ENCODE results near the gene NRN1L.

The NRN1L gene

DNA sequence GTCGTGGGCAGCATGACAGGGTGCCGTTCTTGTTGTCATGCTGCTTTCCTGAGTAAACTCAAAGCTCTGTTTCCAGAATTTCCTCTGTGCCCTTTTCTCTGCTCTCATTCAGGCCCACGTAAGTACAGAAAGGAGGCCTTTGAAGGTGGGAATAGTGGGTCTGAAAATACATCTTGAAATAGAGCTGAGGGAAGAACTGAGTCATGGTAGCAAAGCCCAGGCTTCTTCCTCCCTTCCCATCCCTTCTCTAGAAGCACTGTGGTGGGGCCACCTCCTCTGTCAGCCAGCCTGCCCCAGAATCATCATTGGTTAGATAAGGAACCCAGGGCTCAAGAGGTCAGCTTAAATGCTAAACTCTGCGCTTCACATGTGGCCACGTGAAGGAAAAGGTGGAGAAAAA, 37.5 kb downstream of the NRN1L start:
- DNase-seq = no peak

DNA sequence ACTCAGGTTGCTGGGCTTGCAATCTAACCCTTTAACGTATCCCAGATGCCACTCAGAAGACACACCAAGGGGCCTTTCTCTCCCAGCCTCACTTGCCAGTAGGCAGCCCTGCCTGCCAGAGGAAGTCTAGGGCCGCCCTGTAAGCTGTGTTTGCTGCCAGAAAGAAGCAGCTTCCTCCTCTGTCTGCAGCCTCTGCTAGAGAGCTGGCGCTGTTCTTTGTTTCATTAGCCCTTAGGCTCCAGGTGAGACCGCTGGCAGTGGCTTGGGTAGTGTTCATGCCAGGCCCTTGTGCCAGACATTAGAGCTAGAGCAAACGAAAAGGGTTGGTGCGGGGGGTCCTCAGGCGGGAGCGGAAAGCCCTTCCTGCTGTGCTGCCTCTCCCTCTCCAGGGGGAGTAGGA, 38.1 kb downstream of the NRN1L start:
- no peak for DNase-seq

DNA sequence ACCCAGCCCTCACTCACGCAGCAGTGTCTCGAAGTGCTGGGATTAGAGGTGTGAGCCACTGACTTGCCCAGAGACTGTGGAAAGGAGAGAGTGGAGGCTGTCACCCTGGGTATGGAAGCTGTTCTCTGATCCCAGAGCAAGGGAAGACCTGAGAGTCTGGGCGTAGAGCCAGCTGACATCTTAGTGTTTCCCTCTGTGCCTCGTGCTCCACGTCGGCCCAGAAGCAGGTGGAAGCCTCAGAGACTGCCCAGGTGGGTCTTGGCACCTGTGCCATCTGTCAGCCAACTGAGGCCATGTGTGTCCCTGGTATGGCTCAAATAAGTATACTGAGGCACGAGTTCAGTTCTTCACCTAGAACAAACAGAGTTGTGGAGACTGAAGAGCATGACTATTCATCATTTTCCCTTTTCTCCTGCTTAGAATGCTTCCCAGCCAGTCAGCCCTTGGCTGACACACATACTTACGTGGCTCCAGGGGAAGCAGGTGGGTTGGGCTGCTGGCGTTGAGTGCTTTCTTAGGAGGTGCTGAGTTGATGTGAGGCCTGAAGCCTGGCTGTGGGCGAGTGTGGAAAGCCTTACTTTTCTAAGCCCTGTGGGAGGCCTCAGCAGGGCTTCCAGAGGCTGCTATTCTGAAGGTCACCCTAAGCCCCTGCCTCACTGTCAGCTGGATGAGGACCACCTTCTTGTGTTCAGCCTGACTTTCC, 38.9 kb downstream of the NRN1L start:
- DNase-seq = no peak

DNA sequence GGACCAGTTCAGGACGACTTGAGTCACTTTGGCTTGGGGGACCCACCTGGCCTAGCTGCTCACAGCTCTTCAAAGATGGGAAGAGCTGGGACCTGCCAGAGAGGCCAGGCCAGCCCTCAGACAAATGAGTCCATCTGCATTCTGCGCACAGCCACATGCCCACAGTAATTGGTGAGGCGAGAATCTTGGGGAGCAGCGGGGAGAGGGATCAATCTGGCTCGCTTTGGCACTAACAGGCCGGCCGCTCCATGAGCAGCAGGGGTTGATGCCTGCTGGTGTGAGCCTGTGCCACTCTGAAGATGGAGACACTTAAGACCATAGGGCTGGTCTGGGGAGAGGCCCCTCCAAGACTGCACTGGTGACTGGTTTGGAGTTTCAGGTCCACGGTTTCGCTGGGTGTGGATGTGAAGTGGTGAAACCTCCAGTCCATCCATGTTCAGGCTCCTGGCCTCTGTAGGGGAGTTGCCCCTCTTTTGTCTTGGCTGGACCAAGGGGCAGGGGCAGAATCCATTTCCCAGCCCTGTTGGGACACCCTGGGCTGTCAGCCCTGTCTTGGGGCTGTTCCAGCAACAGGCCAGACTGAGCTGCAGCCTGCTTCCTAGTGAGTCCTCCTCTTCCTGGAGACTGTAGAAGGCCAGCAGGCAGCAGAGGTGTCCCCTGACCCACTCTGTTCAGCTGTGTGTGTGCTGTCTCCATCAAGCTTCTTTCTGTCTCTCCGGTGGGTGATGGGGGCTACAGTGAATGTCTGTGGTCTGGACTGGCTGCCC, 39.6 kb downstream of the NRN1L start:
- DNase-seq = no peak

DNA sequence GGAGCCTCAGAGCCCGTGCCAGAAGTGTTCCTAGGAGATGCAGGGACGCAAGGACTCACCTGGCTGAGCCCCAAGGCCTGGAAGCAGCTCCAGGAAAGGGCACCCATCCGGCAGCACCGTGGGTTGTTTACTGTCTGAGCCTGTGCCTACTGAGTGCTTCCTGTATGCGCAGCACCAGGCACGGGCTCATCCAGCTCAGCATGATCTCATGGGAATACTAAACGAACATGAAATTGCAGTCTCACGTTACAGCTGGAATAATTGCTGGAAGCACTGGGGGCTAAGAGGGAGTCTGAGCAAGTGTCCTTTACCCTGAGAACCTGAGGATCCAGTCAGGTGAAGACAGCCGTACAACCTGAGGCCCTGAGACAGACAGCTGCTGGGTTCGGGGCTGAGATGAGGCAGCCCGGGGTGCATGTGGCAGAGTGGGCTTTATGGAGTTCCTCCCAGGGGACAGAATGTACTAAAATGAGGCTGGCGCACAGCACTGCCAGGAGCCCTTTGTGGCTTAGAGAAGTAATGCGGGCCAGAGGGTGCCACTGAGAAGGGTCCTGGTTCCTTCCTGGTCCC, 41.6 kb downstream of the NRN1L start:
- no peak for DNase-seq

DNA sequence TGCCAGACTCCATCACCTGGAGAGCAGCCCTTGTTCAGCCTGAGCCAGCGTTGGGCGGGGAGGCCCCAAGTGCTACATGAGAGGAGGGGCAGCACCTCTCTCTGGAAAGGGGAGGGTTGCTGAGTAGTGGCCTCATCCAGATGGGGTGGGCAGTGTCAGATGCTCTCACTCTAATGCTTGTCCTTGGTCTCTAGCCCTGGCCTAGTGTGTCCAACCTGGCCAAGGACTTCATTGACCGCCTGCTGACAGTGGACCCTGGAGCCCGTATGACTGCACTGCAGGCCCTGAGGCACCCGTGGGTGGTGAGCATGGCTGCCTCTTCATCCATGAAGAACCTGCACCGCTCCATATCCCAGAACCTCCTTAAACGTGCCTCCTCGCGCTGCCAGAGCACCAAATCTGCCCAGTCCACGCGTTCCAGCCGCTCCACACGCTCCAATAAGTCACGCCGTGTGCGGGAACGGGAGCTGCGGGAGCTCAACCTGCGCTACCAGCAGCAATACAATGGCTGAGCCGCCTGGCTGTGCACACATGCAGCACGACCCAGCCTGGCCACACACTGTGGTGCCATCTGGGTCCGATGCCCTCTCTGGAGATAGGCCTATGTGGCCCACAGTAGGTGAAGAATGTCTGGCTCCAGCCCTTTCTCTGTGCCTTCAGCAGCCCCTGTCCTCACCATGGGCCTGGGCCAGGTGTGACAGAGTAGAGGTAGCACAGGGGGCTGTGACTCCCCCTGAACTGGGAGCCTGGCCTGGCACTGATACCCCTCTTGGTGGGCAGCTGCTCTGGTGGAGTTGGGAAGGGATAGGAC, 42.7 kb downstream of the NRN1L start:
- DNase-seq = no peak

DNA sequence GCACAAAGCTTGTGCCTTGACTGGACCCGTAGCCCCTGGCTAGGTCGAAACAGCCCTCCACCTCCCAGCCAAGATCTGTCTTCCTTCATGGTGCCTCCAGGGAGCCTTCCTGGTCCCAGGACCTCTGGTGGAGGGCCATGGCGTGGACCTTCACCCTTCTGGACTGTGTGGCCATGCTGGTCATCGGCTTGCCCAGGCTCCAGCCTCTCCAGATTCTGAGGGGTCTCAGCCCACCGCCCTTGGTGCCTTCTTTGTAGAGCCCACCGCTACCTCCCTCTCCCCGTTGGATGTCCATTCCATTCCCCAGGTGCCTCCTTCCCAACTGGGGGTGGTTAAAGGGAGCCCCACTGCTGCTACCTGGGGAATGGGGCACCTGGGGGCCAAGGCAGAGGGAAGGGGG, 43.5 kb downstream of the NRN1L start:
- no peak for DNase-seq

DNA sequence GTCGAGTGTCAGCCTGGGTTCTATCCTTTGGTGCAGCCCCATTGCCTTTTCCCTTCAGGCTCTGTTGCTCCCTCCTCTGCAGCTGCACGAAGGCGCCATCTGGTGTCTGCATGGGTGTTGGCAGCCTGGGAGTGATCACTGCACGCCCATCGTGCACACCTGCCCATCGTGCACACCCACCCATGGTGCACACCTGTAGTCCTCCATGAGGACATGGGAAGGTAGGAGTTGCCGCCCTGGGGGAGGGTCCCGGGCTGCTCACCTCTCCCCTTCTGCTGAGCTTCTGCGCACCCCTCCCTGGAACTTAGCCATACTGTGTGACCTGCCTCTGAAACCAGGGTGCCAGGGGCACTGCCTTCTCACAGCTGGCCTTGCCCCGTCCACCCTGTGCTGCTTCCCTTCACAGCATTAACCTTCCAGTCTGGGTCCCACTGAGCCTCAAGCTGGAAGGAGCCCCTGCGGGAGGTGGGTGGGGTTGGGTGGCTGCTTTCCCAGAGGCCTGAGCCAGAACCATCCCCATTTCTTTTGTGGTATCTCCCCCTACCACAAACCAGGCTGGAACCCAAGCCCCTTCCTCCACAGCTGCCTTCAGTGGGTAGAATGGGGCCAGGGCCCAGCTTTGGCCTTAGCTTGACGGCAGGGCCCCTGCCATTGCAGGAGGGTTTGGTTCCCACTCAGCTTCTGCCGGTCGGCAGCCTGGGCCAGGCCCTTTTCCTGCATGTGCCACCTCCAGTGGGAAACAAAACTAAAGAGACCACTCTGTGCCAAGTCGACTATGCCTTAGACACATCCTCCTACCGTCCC, 44.1 kb downstream of the NRN1L start:
- peak; percentile 64 for DNase-seq

DNA sequence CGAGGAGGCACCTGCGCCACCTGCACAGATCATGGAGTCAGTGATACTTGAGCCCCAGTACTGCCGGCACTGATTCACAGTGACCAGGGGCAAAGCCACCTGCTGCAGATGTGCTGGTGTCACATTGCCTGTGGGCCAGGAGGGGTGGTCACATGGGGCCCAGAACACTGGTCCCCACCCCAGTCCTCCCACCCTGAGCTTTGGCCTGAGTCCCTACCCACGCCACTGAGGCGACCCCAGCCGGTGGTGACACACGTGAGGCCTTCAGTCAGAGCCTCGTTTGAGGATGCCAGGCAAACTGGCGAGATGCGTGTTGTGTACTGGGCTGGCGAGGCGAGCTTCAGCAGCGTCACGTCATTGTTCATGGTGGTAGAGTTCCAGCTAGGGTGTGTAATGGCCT, 45.5 kb downstream of the NRN1L start:
- no peak for DNase-seq

DNA sequence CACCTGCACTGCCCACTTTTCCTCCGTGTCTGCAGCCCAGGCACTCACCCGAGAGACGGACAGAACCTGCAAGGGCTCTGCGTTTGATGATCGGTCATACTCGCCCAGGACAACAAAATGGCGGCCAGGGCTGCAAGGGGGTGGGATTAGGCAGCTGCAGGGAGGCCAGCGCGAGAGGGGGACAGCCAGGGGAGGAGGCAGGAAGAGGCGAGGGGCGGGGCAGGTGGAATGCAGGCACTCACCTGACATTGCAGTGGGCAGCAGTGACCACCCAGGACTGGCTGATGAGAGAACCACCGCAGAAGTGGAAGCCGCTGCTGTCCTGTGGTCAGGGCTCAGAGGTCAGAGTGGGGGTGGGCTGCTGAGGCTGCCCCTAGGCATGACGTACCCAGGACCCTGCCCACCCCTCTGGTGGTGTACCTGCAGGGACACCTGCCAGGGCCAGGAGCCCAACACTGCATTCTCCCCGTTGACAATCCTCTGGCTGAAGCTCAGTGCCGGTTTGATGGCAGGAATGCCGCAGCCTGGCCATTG, 46.1 kb downstream of the NRN1L start:
- DNase-seq = no peak

DNA sequence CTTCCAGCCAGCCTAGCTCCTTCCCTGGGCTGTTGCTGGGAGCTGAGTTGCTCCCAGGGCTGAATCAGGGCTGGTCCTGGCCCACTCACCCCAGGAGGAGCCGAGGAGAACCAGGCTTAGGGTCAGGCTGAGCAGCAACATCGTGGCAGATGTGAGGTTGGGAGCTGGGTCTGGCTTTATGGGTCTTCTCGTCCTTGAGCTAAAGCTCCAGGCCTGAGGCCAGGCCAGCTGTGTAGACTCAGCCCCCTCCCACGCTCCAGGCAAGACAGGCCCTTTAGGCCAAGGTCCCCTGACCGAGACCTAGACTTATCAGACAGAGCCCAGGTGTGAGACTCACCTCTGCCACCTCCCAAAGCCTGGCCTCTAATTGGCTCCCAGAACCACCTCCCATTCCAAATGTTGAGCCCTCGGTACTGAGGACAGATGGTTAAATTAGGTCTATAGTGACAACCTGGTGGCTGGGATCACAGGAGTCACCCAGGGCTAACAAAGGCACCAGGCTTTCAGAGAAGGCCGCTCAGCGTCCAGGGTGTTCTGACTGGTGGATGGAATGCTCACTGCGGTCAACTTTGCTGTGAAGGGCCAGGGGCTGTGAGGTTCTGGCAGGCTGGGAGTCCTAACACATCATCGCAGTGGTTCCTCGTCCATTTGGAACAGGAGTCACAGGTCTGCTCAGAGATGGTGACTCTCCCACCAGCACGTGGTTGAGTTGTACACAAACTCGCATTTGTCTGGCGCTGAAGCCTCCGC, 47.2 kb downstream of the NRN1L start, which contains the start of gene CTRL:
Gene CTRL, minus strand, starts transcription at position 151 of the 750 bp plus-strand sequence. Its CDS starts 10 bp downstream, at position 141.
- DNase-seq = no peak

DNA sequence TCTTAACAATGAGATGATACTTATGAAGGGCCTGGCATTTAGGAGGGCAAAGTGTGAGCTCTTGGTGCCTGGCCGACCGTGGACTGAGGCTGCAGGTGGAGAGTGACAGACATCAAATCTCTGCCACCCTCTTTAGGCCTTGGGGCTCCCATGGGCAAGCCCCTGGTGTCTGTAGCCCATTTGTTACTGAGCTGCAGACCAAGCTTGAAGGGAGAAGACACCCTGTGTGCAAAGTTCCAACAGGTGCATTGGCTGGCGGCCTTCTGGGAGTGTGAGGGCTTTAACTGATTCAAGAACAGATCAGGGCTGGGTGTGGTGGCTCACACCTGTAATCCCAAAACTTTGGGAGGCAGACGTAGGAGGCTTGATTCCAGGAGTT, 47.8 kb downstream of the NRN1L start:
- no peak for DNase-seq

DNA sequence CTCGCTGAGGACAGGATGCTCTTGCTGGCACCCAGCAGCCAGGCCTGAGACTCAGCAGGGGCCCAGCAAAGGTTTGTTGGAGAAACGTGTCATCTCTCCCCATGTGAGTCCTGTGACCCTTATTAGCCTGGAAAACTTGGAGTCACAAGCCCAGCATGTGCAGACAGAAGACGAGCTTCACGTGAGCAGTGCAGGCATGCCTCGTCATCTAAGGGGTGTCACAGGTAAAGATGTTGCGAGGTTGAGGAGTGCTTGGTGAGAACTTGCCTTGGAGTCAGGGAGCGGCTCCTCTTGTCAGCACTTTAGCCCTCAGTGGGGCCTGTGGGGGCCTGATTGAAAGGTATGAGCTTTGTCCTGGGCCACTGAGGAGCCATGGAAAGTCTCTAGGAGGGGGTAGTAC, 49.1 kb downstream of the NRN1L start:
- no peak for DNase-seq

DNA sequence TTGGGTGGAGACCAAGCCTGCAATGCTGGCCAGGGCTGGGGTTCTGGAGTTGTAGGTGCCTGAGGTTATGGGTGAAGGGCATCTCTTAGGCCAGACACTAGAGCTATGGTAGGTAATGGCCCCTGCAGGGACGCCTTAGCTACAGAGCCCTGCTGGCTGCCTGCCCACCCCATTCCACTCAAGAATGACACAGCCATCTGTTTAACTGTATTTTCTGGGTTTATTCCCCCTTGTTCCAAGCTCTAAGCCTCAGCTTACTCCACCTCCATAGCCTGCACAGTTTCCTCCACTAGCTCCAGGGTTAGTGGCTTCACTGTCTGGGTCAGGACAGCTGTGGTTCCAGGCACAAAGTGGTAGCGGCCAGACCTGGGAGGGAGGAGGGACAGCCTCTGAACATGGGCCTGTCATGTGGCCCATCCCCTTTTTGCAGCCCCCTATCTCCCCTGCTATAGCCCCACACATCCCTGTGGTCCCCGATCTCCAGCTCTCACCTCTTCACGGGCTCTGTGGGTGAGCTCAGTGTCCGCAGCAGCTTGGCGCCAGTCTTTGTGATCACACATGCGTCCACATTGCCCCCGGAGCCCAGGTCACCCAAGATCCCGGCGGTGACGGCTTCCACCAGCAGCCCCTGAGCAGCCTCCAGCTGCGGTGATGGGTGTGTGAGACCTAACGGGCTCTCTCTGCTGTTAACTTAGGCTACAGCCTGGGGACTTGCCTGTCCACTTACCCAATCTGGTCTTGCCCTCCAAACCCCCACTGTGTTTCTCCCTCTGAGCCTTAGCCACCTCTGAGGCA, 49.8 kb downstream of the NRN1L start:
- no peak for DNase-seq

DNA sequence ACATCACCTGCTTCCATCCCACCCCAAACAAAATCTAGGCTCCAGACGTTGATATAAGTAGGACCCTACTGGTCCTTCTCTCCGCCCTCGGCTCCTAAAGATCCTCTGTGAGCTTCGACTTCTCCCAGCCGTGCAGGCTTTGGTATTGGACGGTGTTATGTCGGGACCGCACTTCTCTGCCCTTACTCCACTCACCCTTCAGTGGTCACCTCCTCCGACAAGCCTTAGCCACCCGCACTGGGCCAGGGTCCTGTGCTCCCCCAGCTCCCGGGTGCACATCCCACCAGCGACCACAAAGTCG, 50.4 kb downstream of the NRN1L start:
- DNase-seq = no peak

DNA sequence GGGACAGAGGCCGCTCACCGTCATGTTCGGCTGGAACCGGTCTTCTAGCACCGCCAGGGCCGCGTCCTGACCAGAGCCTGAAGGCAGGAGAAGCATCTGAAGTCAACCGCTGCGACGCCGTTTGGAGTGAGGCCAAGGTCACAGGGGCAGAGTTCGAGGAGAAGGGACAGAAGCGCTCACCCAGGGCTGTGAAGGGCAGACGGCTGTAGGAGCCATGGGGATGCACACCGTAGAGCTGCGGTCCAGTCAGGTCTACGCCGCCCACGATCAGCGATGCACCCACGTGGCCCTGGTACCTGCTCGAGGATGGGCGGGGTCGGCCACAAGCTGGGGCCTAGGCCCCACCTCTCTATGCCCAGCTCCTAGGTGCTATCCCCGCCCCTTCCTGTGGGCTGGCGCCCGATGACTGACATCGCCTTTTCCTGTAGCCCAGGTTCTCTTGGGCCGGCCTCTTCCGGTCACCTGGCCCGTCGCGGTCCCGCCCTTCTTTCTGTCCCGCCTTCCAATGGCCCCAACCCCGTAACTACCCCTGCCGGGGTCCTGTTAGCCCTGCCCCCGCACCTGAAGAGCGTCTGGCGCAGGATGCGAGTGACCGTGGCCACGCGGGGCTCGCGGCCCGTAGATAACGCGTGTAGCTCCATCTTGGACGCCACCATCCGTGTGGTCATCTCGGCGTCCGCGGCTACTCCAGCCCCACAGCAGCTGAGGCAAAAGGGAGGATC, 50.9 kb downstream of the NRN1L start:
- peak; percentile 92 for DNase-seq
